OCI-LY7 (cell line): ENCODE measurements around the gene FBXL17. TPM values are rescaled to one million over a fixed set of nuclear protein-coding genes. Genes with fewer than 3 reads are reported as not detected.

ENCODE experiments used
- BruUV-seq: library from RNA; stranded (reverse); fragments of 400-500 nt; replicated peaks from 2 replicates; lab custom pipeline; 2021; lab: Mats Ljungman, UMichigan
- CTCF ChIA-PET: fragments of 300-600 bp; sonication (Branson Sonifier 250); formaldehyde crosslinking; loops from one replicate; lab custom pipeline; 2022; ENCODE audit warnings: antibody characterized with exemption; ENCODE audit not compliant: unreplicated experiment; lab: Charles Lee
- POLR2A ChIA-PET: fragments of 300-600 bp; sonication (Branson Sonifier 250); formaldehyde crosslinking; loops from one replicate; lab custom pipeline; 2022; ENCODE audit warnings: antibody characterized with exemption; lab: Charles Lee
- DNase-seq: peaks from one replicate; pipeline ENCODE4 v3.0.0-alpha.2; 2015; ENCODE audit warnings: low spot score
- H2AFZ ChIP-seq: fragments of 200-600 bp; sonication (generic), shearing (Covaris generic); 2 replicates; pipeline ENCODE4 v1.6.1; 2014; ENCODE audit warnings: mild to moderate bottlenecking, antibody characterized with exemption, low read length, moderate library complexity
- H3K27ac ChIP-seq: fragments of 200-600 bp; sonication (generic); 2 replicates; pipeline ENCODE4 v1.5.1; 2014; ENCODE audit warnings: mixed run types, low read depth, mild to moderate bottlenecking, moderate library complexity, low read length, inconsistent platforms; ENCODE audit not compliant: poor library complexity, severe bottlenecking
- H3K36me3 ChIP-seq: fragments of 200-600 bp; sonication (generic); 2 replicates; pipeline ENCODE4 v1.6.1; 2014; ENCODE audit warnings: mild to moderate bottlenecking, antibody characterized with exemption, low read length, moderate library complexity, mixed read lengths; ENCODE audit not compliant: insufficient read depth
- H3K4me1 ChIP-seq: fragments of 200-600 bp; sonication (generic); 2 replicates; pipeline ENCODE4 v1.5.1; 2014; ENCODE audit warnings: mild to moderate bottlenecking, low read length; ENCODE audit not compliant: insufficient read depth, poor library complexity, severe bottlenecking
- H3K4me2 ChIP-seq: fragments of 200-600 bp; sonication (generic); 2 replicates; pipeline ENCODE4 v1.6.1; 2014; ENCODE audit warnings: mild to moderate bottlenecking, low read length
- H3K4me3 ChIP-seq: fragments of 200-600 bp; sonication (generic); 2 replicates; pipeline ENCODE4 v1.5.1; 2014; ENCODE audit warnings: mild to moderate bottlenecking, low read depth, low read length; ENCODE audit not compliant: poor library complexity, severe bottlenecking
- H3K79me2 ChIP-seq: fragments of 200-600 bp; sonication (generic); 2 replicates; pipeline ENCODE4 v1.6.1; 2016; ENCODE audit warnings: low read depth, mild to moderate bottlenecking, low read length, moderate library complexity, mixed read lengths; ENCODE audit not compliant: insufficient read depth
- H3K9me2 ChIP-seq: fragments of 200-600 bp; sonication (generic); 2 replicates; pipeline ENCODE4 v1.6.1; 2016; ENCODE audit warnings: mild to moderate bottlenecking, low read length, mixed read lengths; ENCODE audit not compliant: insufficient read depth
- H3K9me3 ChIP-seq: fragments of 200-600 bp; sonication (generic); 2 replicates; pipeline ENCODE4 v1.6.1; 2014; ENCODE audit warnings: mild to moderate bottlenecking, mixed run types, low read length, mixed read lengths
- H4K20me1 ChIP-seq: fragments of 200-600 bp; sonication (generic); 2 replicates; pipeline ENCODE4 v1.6.1; 2014; ENCODE audit warnings: mild to moderate bottlenecking, antibody characterized with exemption, low read length, moderate library complexity, mixed read lengths; ENCODE audit not compliant: insufficient read depth
- EZH2phosphoT487 ChIP-seq: fragments of 200-600 bp; sonication (generic); IDR thresholded peaks from 2 replicates; pipeline ENCODE4 v1.6.1; 2018; ENCODE audit warnings: low read depth, borderline replicate concordance, mild to moderate bottlenecking, mixed run types, antibody characterized with exemption, low read length, moderate library complexity, mixed read lengths
- intact Hi-C: fragments of 100-400 bp; cut with micrococcal nuclease; formaldehyde crosslinking; loops from one replicate; pipeline ENCODE4 v1.10.0; 2022; ENCODE audit not compliant: unreplicated experiment
- total RNA-seq, 2 experiments: library from RNA; depleted of rRNA in 1 of 2; stranded (reverse); fragments of >200 nt in 1 of 2; shearing (Covaris generic) in 1 of 2; gene quantifications; 2 replicates each; pipeline ENCODE4 v1.2.3, GENCODE V29; 2014 to 2022
- TF ChIP-seq, protein P1 (sequence below): fragments of 200-600 bp; sonication (generic); conservative IDR thresholded peaks from 2 replicates; pipeline ENCODE4 v1.5.1; 2014; ENCODE audit warnings: mild to moderate bottlenecking, antibody characterized with exemption, low read length, moderate library complexity, mixed read lengths

The FBXL17 gene
- total RNA-seq, 2 experiments from 2014 or later: 10.2 to 21.6 TPM

- H3K27ac ChIP-seq: no peak overlapping the region
- no peak overlapping the region for H3K4me3 ChIP-seq
- no peaks in the 10 kb centered on the region for H3K9me3 ChIP-seq
- TF ChIP-seq, protein P1, sequence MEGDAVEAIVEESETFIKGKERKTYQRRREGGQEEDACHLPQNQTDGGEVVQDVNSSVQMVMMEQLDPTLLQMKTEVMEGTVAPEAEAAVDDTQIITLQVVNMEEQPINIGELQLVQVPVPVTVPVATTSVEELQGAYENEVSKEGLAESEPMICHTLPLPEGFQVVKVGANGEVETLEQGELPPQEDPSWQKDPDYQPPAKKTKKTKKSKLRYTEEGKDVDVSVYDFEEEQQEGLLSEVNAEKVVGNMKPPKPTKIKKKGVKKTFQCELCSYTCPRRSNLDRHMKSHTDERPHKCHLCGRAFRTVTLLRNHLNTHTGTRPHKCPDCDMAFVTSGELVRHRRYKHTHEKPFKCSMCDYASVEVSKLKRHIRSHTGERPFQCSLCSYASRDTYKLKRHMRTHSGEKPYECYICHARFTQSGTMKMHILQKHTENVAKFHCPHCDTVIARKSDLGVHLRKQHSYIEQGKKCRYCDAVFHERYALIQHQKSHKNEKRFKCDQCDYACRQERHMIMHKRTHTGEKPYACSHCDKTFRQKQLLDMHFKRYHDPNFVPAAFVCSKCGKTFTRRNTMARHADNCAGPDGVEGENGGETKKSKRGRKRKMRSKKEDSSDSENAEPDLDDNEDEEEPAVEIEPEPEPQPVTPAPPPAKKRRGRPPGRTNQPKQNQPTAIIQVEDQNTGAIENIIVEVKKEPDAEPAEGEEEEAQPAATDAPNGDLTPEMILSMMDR: no peak
- TF ChIP-seq EZH2phosphoT487: no peak
- H3K79me2 ChIP-seq: no peaks in the 10 kb centered on the region
- H3K36me3 ChIP-seq: no peaks in the 10 kb centered on the region
- H2AFZ ChIP-seq: no peak overlapping the region
- intact Hi-C loops: no loop called here
- H3K4me1 ChIP-seq: no peaks in the 10 kb centered on the region
- no peaks in the 10 kb centered on the region for H4K20me1 ChIP-seq
- H3K9me2 ChIP-seq: no peaks in the 10 kb centered on the region
- DNase-seq: no peak
- no peak overlapping the region for H3K4me2 ChIP-seq
- BruUV-seq: no TSS peak
- POLR2A ChIA-PET: no interaction called here
- CTCF ChIA-PET: no interaction called here
Measured at GRCh38 chr5:108421713-108422112, 39.8 kb upstream of the FBXL17 start.

GRCh38 chr5:108420755-108421154, 38.9 kb upstream of the FBXL17 start:
- H3K9me3 ChIP-seq: no peaks in the 10 kb centered on the region
- no peak overlapping the region for H2AFZ ChIP-seq
- no peaks in the 10 kb centered on the region for H3K4me1 ChIP-seq
- no peaks in the 10 kb centered on the region for H3K36me3 ChIP-seq
- no peak for TF ChIP-seq EZH2phosphoT487
- TF ChIP-seq, protein P1: no peak
- H3K79me2 ChIP-seq: no peaks in the 10 kb centered on the region
- H3K9me2 ChIP-seq: no peaks in the 10 kb centered on the region
- no peak overlapping the region for H3K27ac ChIP-seq
- DNase-seq: no peak
- intact Hi-C loops: no loop called here
- POLR2A ChIA-PET: no interaction called here
- BruUV-seq: no TSS peak
- CTCF ChIA-PET: no interaction called here
- no peak overlapping the region for H3K4me3 ChIP-seq
- no peak overlapping the region for H3K4me2 ChIP-seq
- H4K20me1 ChIP-seq: no peaks in the 10 kb centered on the region

- no peaks in the 10 kb centered on the region for H3K9me2 ChIP-seq
- no peaks in the 10 kb centered on the region for H3K79me2 ChIP-seq
- no peaks in the 10 kb centered on the region for H3K9me3 ChIP-seq
- TF ChIP-seq, protein P1: no peak
- TF ChIP-seq EZH2phosphoT487: no peak
- CTCF ChIA-PET: no interaction called here
- no peaks in the 10 kb centered on the region for H3K4me1 ChIP-seq
- peak; percentile 2 for DNase-seq
- no peak overlapping the region for H2AFZ ChIP-seq
- H3K4me2 ChIP-seq: no peak overlapping the region
- H4K20me1 ChIP-seq: no peaks in the 10 kb centered on the region
- no TSS peak for BruUV-seq
- H3K27ac ChIP-seq: no peak overlapping the region
- no peaks in the 10 kb centered on the region for H3K36me3 ChIP-seq
- intact Hi-C loops: no loop called here
- POLR2A ChIA-PET: interaction anchor here (1.0 kb wide), 1 partner anchor 17 kb away, joined by 3 read pairs; no protein-coding TSS in a partner anchor
- H3K4me3 ChIP-seq: no peak overlapping the region
Measured at GRCh38 chr5:108420158-108420557, 38.3 kb upstream of the FBXL17 start.
